ENCODE measurements around the gene ENHO.

Gene ENHO

GRCh38 chr9:34522971-34523797 is at the start of gene ENHO:
Gene ENHO (minus strand): TSS chr9:34522990. CDS start chr9:34521695, 1,295 bp downstream.
- DNase-seq: peak; percentile 72

- no peak for DNase-seq
These were observed 49.3 kb upstream of the ENHO start for GRCh38 chr9:34572092-34572491.

- no peak for DNase-seq
These were observed 48.7 kb upstream of the ENHO start for GRCh38 chr9:34571481-34571810.

- no peak for DNase-seq
These were observed 48.2 kb upstream of the ENHO start for GRCh38 chr9:34570809-34571480.

- no peak for DNase-seq
These were observed 47.6 kb upstream of the ENHO start for GRCh38 chr9:34570376-34570775.

GRCh38 chr9:34568774-34569173 is 46.0 kb upstream of the ENHO start:
- no peak for DNase-seq

- DNase-seq: no peak
These were observed 45.3 kb upstream of the ENHO start for GRCh38 chr9:34568133-34568532.

- DNase-seq: no peak
These were observed 44.2 kb upstream of the ENHO start for GRCh38 chr9:34566972-34567371.

- no peak for DNase-seq
These were observed 43.5 kb upstream of the ENHO start for GRCh38 chr9:34566322-34566721.

- DNase-seq: no peak
These were observed 43.1 kb upstream of the ENHO start for GRCh38 chr9:34565856-34566255.

GRCh38 chr9:34564617-34565016 is 41.8 kb upstream of the ENHO start:
- no peak for DNase-seq

- DNase-seq: no peak
These were observed 40.5 kb upstream of the ENHO start for GRCh38 chr9:34563262-34563661.

- no peak for DNase-seq
These were observed 39.5 kb upstream of the ENHO start for GRCh38 chr9:34562135-34562745.

GRCh38 chr9:34560599-34561214 is 37.9 kb upstream of the ENHO start:
- no peak for DNase-seq

- DNase-seq: no peak
These were observed 37.0 kb upstream of the ENHO start for GRCh38 chr9:34559624-34560455.

GRCh38 chr9:34558919-34559623 is 36.3 kb upstream of the ENHO start:
- DNase-seq: no peak

GRCh38 chr9:34558364-34558763 is 35.6 kb upstream of the ENHO start:
- DNase-seq: no peak

- no peak for DNase-seq
These were observed 34.9 kb upstream of the ENHO start for GRCh38 chr9:34557426-34558321.

GRCh38 chr9:34556949-34557348 is 34.2 kb upstream of the ENHO start:
- no peak for DNase-seq

GRCh38 chr9:34555936-34556525 is 33.2 kb upstream of the ENHO start:
- no peak for DNase-seq

GRCh38 chr9:34555500-34555899 is 32.7 kb upstream of the ENHO start:
- no peak for DNase-seq

All from NCI-H510A treated with DMSO at 0.1 percent for 48 hours (cell line).